ENCODE data around the gene TBC1D21. TPM values are rescaled to one million over a fixed set of nuclear protein-coding genes. Genes with fewer than 3 reads are reported as not detected.

Gene TBC1D21
- total RNA-seq, 2 experiments from 2014 or later: not detected

GRCh38 chr15:73881579-73882320 lies 8.4 kb downstream of the TBC1D21 start:
- Histone ChIP-seq H3K27me3 (ENCODE audit: control insufficient read depth in 1 of 2, insufficient read depth in 2 of 2, low read length in 2 of 2) (peaks cover 3 to 8% of the 10 kb centered on the region in 2 experiments), H3K4me1 (ENCODE audit: insufficient read depth, low read length) (no peaks in the 10 kb centered on the region), H3K9me3 (ENCODE audit: control insufficient read depth in 1 of 2, insufficient read depth in 1 of 2, low read length in 2 of 2) (no peaks in the 10 kb centered on the region), H3K36me3 (ENCODE audit: insufficient read depth, low read length) (no peaks in the 10 kb centered on the region), H3K4me3 (ENCODE audit: low read length) (no peak overlapping the region), H3K27ac (ENCODE audit: low read depth in 1 of 2, low read length in 2 of 2) (no peak overlapping the region)
- Mint-ChIP-seq H3K27me3 (peaks cover 5% of the 10 kb centered on the region), H3K4me1 (ENCODE audit: low read depth) (no peaks in the 10 kb centered on the region), H3K27ac (no peak overlapping the region), H3K9me3 (no peaks in the 10 kb centered on the region), H3K4me3 (no peak overlapping the region), H3K36me3 (ENCODE audit: low read depth) (no peaks in the 10 kb centered on the region)
- no peak for TF ChIP-seq CTCF (IDR thresholded peaks at IDR 0.05)
- intact Hi-C loops (cut with DNase I, micrococcal nuclease): no loop called here
- DNase-seq (no peak), ATAC-seq (ENCODE audit: poor library complexity) (no peak)
- ChIA-PET CTCF (no interaction called here), POLR2A (no interaction called here)

GRCh38 chr15:73882761-73883419 lies 9.5 kb downstream of the TBC1D21 start:
- DNase-seq (no peak), ATAC-seq (ENCODE audit: poor library complexity) (no peak)
- no peak overlapping the region for H3K27ac ChIP-seq (ENCODE audit: low read depth in 1 of 2, low read length in 2 of 2)
- no peaks in the 10 kb centered on the region for H3K4me1 ChIP-seq (ENCODE audit: insufficient read depth, low read length)
- H3K4me3 ChIP-seq (ENCODE audit: low read length): no peak overlapping the region
- TF ChIP-seq CTCF (IDR thresholded peaks at IDR 0.05): no peak
- no peak overlapping the region for H3K27ac Mint-ChIP-seq
- H3K9me3 ChIP-seq (ENCODE audit: control insufficient read depth in 1 of 2, insufficient read depth in 1 of 2, low read length in 2 of 2): no peaks in the 10 kb centered on the region
- ChIA-PET CTCF (no interaction called here), POLR2A (no interaction called here)
- H3K9me3 Mint-ChIP-seq: no peaks in the 10 kb centered on the region
- H3K27me3 ChIP-seq (ENCODE audit: control insufficient read depth in 1 of 2, insufficient read depth in 2 of 2, low read length in 2 of 2): peaks cover 3 to 8% of the 10 kb centered on the region in 2 experiments
- no peaks in the 10 kb centered on the region for H3K4me1 Mint-ChIP-seq (ENCODE audit: low read depth)
- intact Hi-C loops (cut with DNase I, micrococcal nuclease): no loop called here
- H3K27me3 Mint-ChIP-seq: peaks cover 4% of the 10 kb centered on the region
- H3K36me3 ChIP-seq (ENCODE audit: insufficient read depth, low read length): no peaks in the 10 kb centered on the region
- H3K36me3 Mint-ChIP-seq (ENCODE audit: low read depth): no peaks in the 10 kb centered on the region
- no peak overlapping the region for H3K4me3 Mint-ChIP-seq

- Histone ChIP-seq H3K36me3 (ENCODE audit: insufficient read depth, low read length) (no peaks in the 10 kb centered on the region), H3K4me3 (ENCODE audit: low read length) (no peak overlapping the region), H3K27me3 (ENCODE audit: control insufficient read depth in 1 of 2, insufficient read depth in 2 of 2, low read length in 2 of 2) (peaks cover 3 to 8% of the 10 kb centered on the region in 2 experiments), H3K27ac (ENCODE audit: low read depth in 1 of 2, low read length in 2 of 2) (no peak overlapping the region), H3K4me1 (ENCODE audit: insufficient read depth, low read length) (no peaks in the 10 kb centered on the region), H3K9me3 (ENCODE audit: control insufficient read depth in 1 of 2, insufficient read depth in 1 of 2, low read length in 2 of 2) (no peaks in the 10 kb centered on the region)
- H3K9me3 Mint-ChIP-seq: no peaks in the 10 kb centered on the region
- ChIA-PET CTCF (no interaction called here), POLR2A (no interaction called here)
- no peak overlapping the region for H3K4me3 Mint-ChIP-seq
- TF ChIP-seq CTCF (IDR thresholded peaks at IDR 0.05): no peak
- intact Hi-C loops (cut with DNase I, micrococcal nuclease): no loop called here
- DNase-seq: no peak
- no peak for ATAC-seq (ENCODE audit: poor library complexity)
- H3K27ac Mint-ChIP-seq: no peak overlapping the region
- no peaks in the 10 kb centered on the region for H3K4me1 Mint-ChIP-seq (ENCODE audit: low read depth)
- H3K27me3 Mint-ChIP-seq: peaks cover 7% of the 10 kb centered on the region
- H3K36me3 Mint-ChIP-seq (ENCODE audit: low read depth): no peaks in the 10 kb centered on the region
Observed at GRCh38 chr15:73884159-73884558, 10.8 kb downstream of the TBC1D21 start.

All from CD4-positive, alpha-beta T cell (primary cell).